Immature natural killer cell (primary cell): ENCODE data around the gene TRIM41. TPM values are rescaled to one million over a fixed set of nuclear protein-coding genes. Genes with fewer than 3 reads are reported as not detected.

Source experiments
- DNase-seq, 3 donors: peaks; one replicate each; pipeline ENCODE4 v3.0.0; 2022; ENCODE audit warnings: mixed read lengths in 1 of 3
- H3K27ac Mint-ChIP-seq, 6 donors: one replicate each; pipeline ENCODE4 v1.8.0; 2020; ENCODE audit warnings: mixed read lengths in 6 of 6, mild to moderate bottlenecking in 5 of 6, inconsistent platforms in 4 of 6, moderate library complexity in 3 of 6
- H3K27me3 Mint-ChIP-seq, 3 donors: one replicate each; pipeline ENCODE4 v1.8.0; 2020 to 2021; ENCODE audit warnings: low read depth in 3 of 3, mild to moderate bottlenecking in 3 of 3, mixed read lengths in 3 of 3, moderate library complexity in 3 of 3, inconsistent platforms in 1 of 3
- H3K36me3 Mint-ChIP-seq, 3 donors: one replicate each; pipeline ENCODE4 v1.8.0; 2020; ENCODE audit warnings: mixed read lengths in 3 of 3, inconsistent platforms in 2 of 3, mild to moderate bottlenecking in 2 of 3
- H3K4me1 Mint-ChIP-seq, 2 donors: one replicate each; pipeline ENCODE4 v1.8.0; 2020; ENCODE audit warnings: inconsistent platforms in 2 of 2, mild to moderate bottlenecking in 2 of 2, mixed read lengths in 2 of 2, moderate library complexity in 1 of 2
- H3K4me3 Mint-ChIP-seq, 5 donors: one replicate each; pipeline ENCODE4 v1.8.0; 2020; ENCODE audit warnings: mild to moderate bottlenecking in 5 of 5, mixed read lengths in 5 of 5, inconsistent platforms in 3 of 5, moderate library complexity in 3 of 5
- H3K9me3 Mint-ChIP-seq, 6 donors: one replicate each; pipeline ENCODE4 v1.8.0; 2020; ENCODE audit warnings: mild to moderate bottlenecking in 6 of 6, mixed read lengths in 6 of 6, inconsistent platforms in 4 of 6, moderate library complexity in 3 of 6
- polyA plus RNA-seq, 3 donors: library from polyadenylated mRNA; unstranded; fragments of 300-500 nt; fragmentation: Illumina TruSeq; gene quantifications; one replicate each; pipeline ENCODE4 v1.2.3, GENCODE V29; 2021

Gene TRIM41
- polyA plus RNA-seq, 3 donors from 2014 or later, result 0.80 to 2.3 (median 1.7) TPM

DNA sequence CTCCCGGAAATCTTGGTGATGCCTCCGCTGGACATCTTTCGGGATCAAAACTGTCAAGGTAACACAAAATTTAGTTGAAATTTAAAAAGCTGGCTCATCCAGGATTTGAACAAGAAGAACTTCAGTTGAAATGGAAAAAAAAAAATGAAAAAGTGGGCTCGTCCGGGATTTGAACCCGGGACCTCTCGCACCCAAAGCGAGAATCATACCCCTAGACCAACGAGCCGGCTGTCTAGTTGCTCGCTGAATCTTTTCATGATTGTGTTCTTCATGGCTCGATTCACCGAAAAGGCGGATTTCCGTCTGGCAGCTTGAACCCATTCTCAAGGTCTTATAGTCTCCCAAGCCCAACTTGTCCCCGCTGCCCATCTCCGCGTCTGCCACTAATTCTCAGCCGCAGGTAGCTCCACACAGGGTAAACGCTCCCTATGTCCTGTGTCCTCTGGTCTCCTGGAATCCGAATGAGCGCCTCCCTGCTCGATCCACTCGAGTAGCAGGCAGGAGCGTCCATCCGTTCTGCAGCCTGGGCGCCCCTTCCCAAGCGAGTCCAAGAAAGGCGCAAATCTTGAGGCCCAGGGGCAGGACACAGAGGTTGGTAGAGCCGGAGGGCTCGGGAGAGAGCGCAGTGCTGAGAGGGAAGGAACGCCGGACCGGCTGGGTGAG is 34.2 kb upstream of the TRIM41 start:
- Mint-ChIP-seq H3K27me3 (peaks cover 46 to 68% (median 61%) of the 10 kb centered on the region in 3 donors), H3K36me3 (peaks cover 0 to 3% (median 0%) of the 10 kb centered on the region in 3 donors), H3K4me3 (peak overlapping the region; percentile 93 to 100 (median 98)), H3K9me3 (peaks cover 0 to 8% (median 6%) of the 10 kb centered on the region in 6 donors), H3K4me1 (peaks cover 47 to 64% of the 10 kb centered on the region in 2 donors), H3K27ac (peak overlapping the region; percentile 87 to 98 (median 96))
- peak; percentile 85 to 88 (median 85) for DNase-seq

DNA sequence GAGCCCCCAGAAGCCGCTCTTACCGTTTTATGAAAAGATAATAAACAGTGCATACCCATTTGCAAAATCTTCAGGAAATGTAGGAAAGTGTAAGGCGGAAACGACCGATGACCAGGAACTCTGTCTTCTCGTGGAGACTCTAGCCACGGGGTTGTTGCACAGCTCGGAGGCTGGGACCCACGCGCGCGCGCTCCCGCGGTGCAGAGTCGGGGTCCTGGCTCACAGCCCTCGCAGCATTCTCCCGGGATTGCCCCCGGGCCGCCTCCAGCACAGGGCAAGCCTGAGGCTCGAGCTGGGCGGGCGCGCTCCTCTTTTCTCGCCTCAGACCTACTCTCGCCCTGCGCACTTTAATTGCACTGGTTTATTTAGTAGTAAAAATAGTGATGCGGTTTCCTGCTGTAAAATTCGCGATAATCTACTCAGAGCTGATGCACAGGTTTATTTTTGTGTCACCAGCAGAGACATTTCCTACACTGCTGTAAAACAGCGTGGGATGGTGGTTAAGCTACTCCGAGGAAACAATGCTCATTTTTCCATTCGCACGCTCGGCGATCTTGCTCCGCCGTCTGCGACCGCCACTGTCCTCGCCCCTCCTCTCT is 33.6 kb upstream of the TRIM41 start:
- H3K4me1 Mint-ChIP-seq, result peaks cover 43 to 58% of the 10 kb centered on the region in 2 donors

DNA sequence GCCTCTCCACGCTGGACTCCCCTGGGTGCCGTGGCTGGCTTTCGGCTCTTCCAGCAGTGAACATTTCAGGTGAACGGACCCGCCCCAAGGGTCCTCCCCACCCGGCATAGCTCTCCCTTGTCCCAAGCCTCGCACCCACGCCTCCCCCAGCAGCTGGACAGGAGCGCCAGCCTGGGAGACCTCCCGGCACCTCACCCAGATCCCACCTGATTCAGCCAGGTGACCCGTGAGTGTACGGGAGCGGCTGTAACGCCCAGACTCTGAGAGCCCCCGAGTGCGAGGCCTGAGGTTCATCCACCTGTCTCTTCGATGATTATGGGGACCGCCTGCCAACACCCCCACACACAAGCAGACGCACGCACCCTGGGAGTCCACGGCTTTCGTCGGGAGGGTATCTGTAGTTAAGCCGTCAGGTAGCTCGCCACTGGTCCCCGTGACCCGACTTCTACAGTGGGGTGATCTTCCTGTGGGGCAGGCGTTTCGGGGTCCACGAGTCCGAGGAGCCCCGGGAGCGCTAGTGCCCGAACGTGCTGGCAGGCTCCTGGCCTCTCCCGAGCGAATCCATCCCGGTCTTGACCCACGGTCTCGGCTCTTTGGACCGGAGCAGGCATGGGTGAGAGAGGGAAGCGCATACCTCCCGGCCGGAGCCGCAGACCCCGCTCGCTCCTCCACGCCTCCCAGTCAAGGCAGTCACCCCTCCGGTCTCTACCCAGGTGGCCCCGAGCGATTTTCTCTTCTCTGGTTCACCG is 32.9 kb upstream of the TRIM41 start:
- Mint-ChIP-seq H3K36me3 (peaks cover 0 to 3% (median 0%) of the 10 kb centered on the region in 3 donors), H3K4me1 (peaks cover 40 to 54% of the 10 kb centered on the region in 2 donors), H3K9me3 (peaks cover 0 to 8% (median 6%) of the 10 kb centered on the region in 6 donors), H3K4me3 (peak overlapping the region; percentile 93 to 100 (median 98)), H3K27ac (peak overlapping the region; percentile 75 to 98 (median 96)), H3K27me3 (peaks cover 46 to 64% (median 59%) of the 10 kb centered on the region in 3 donors)
- DNase-seq, result peak in 1 of 3 donors; percentile 26

More for the DNA sequence above, 33.6 kb upstream of the TRIM41 start:
- Mint-ChIP-seq H3K27ac (peak overlapping the region; percentile 87 to 98 (median 96)), H3K27me3 (peaks cover 46 to 66% (median 61%) of the 10 kb centered on the region in 3 donors), H3K9me3 (peaks cover 0 to 8% (median 6%) of the 10 kb centered on the region in 6 donors), H3K36me3 (peaks cover 0 to 3% (median 0%) of the 10 kb centered on the region in 3 donors), H3K4me3 (peak overlapping the region; percentile 93 to 100 (median 98))
- DNase-seq, result peak; percentile 55 to 75 (median 59)

DNA sequence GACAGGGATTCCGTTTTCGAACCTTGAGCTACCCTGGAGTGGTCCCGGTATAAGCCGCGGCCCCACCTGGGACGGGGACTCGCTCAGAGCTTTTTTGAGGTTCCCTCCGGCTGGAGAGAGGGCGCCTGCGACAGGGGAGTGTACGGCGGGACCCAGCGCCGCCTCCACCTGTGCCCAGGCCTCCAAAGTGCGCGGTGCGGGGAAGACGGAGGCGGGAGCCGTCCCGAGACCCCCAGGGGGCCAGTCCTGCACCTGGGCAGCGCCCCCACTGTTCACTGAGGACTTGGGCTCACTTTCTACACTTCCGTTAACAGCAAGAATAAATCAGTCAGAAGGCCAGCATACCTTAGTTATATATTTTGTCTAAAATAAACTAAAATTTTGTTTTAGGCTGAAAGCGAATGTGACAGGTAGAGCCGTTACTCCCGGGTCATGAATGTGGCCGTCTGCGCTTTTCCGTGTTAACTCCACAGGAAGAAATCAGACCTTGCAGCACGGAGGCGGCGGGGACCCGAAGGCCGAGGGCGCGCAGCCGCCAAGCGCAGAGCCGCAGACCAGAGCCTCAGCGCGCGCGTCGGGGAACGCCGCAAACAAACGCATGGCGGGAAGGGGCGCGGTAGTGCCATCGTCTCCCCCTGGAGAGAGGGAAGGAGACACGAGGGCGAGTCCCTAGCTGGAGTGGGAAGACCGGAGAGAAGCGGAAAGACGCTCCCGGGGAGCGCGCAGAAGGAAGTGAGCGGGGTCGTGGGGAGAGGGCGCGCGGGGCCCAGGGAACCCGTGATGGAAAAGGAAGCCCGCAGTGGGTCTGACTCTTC is 32.2 kb upstream of the TRIM41 start:
- peak overlapping the region; percentile 92 to 98 (median 94) for H3K27ac Mint-ChIP-seq
- peaks cover 0 to 3% (median 0%) of the 10 kb centered on the region in 3 donors for H3K36me3 Mint-ChIP-seq
- H3K4me3 Mint-ChIP-seq, result peak overlapping the region; percentile 93 to 100 (median 98)
- peaks cover 46 to 63% (median 59%) of the 10 kb centered on the region in 3 donors for H3K27me3 Mint-ChIP-seq
- peak; percentile 51 to 60 (median 55) for DNase-seq
- peaks cover 37 to 48% of the 10 kb centered on the region in 2 donors for H3K4me1 Mint-ChIP-seq
- H3K9me3 Mint-ChIP-seq, result peaks cover 0 to 8% (median 6%) of the 10 kb centered on the region in 6 donors

DNA sequence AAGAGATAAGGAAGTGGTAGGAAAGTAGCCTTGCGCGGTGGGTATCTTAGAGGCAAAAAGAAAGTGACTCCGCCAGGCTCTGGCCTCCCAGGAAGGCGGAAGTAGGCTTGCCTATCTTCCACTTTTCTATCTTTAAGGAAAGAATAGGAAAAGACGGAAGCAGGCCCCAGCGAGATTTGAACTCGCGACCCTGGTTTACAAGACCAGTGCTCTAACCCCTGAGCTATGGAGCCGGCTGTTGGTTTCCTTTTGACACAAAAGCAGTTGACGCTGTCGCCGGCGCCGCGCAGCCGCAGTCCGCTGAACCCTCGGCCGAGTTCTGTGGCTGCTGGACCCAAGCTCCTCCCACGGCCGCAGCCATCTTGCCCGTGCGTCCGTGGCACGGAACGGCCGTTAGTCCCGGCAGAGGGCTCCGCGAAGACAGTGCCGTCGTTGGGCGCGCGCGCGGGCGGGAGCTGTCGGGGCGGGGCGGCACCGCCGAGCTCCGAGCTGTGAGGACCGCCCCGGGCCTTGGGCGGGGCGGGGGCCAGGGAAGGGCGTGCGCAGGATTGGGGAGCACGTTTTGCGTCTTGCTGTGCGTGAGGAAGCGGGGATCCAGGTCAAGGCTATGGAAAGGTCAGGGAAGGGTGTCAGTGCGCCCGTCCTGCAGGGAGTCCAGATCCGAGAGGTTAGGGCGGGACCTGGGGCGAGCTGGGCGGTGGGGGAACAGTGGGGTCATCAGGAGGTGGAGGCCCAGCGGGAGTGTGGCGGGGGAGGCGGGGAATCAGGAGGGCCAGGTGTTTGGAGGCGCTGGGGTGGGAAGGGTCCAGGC is 31.4 kb upstream of the TRIM41 start:
- peaks cover 46 to 61% (median 59%) of the 10 kb centered on the region in 3 donors for H3K27me3 Mint-ChIP-seq
- peak; percentile 97 to 98 (median 98) for DNase-seq

DNA sequence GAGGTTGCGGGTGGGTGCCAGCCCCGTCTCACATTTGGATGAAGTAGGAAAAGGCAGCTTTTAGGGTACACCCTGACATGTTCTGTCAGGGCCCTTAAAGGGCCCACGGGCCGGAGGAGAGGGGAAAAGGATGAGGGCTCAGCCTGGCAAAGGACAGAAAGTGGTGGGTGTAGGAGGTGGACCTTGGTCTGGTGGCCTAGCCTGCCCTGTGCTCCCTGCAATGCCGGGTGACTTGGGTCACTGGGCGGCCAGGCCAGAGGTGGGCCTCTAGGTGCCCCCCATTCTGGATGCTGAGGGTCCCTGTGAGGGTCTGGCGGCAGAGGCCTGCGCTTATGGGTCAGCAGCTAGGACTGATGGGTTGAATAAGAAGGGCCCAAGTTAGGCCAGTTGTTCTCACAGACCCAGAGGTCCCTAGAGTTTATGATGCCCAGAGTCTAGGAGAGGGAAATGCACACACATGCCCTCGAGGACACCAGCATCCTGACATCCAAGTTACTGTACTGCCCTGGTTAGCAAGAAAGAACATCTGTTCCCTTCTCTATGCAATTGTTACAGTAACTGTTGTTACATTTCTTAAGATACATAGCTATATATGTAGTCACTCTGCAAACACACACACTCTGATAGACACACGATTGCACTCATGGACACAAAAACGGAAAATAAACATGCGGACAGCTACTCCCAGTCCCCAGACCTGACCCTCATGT is 30.6 kb upstream of the TRIM41 start:
- peaks cover 0 to 3% (median 0%) of the 10 kb centered on the region in 3 donors for H3K36me3 Mint-ChIP-seq
- no peak for DNase-seq
- peaks cover 0 to 8% (median 6%) of the 10 kb centered on the region in 6 donors for H3K9me3 Mint-ChIP-seq
- peaks cover 35 to 41% of the 10 kb centered on the region in 2 donors for H3K4me1 Mint-ChIP-seq
- H3K4me3 Mint-ChIP-seq, result peak overlapping the region; percentile 93 to 100 (median 98)
- peaks cover 44 to 56% (median 54%) of the 10 kb centered on the region in 3 donors for H3K27me3 Mint-ChIP-seq
- peak overlapping the region; percentile 78 to 98 (median 94) for H3K27ac Mint-ChIP-seq

More for the DNA sequence above, 31.4 kb upstream of the TRIM41 start:
- Mint-ChIP-seq H3K4me3 (peak overlapping the region; percentile 93 to 100 (median 98)), H3K36me3 (peaks cover 0 to 3% (median 0%) of the 10 kb centered on the region in 3 donors), H3K27ac (peak overlapping the region; percentile 92 to 98 (median 94)), H3K4me1 (peaks cover 36 to 41% of the 10 kb centered on the region in 2 donors), H3K9me3 (peaks cover 0 to 8% (median 6%) of the 10 kb centered on the region in 6 donors)

DNA sequence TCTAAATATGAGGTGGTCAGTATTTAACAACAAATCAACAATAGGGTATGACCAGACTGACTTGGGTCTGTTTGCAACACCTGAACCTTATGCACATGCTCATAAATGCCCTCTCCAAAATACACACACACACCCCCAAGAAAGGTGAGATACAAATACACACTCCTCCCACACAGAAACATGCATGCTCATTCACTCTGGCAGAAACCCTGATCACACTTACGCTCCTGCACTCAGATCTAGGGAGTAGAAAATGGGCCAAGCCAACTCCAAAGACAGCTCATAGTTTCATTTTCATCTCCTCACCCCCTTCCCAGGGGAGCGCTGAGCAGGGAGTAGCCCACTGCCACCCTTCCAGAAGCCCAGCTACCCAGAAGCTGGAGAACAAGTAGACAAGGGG is 29.4 kb upstream of the TRIM41 start:
- peak overlapping the region in 2 of 6 donors; percentile 36 to 76 for H3K27ac Mint-ChIP-seq
- H3K4me1 Mint-ChIP-seq, result peaks cover 24 to 30% of the 10 kb centered on the region in 2 donors
- peaks cover 35 to 44% (median 44%) of the 10 kb centered on the region in 3 donors for H3K27me3 Mint-ChIP-seq
- peaks cover 0 to 3% (median 0%) of the 10 kb centered on the region in 3 donors for H3K36me3 Mint-ChIP-seq
- peaks cover 0 to 6% (median 3%) of the 10 kb centered on the region in 6 donors for H3K9me3 Mint-ChIP-seq
- DNase-seq, result no peak
- peak overlapping the region in 2 of 5 donors; percentile 77 to 98 for H3K4me3 Mint-ChIP-seq

DNA sequence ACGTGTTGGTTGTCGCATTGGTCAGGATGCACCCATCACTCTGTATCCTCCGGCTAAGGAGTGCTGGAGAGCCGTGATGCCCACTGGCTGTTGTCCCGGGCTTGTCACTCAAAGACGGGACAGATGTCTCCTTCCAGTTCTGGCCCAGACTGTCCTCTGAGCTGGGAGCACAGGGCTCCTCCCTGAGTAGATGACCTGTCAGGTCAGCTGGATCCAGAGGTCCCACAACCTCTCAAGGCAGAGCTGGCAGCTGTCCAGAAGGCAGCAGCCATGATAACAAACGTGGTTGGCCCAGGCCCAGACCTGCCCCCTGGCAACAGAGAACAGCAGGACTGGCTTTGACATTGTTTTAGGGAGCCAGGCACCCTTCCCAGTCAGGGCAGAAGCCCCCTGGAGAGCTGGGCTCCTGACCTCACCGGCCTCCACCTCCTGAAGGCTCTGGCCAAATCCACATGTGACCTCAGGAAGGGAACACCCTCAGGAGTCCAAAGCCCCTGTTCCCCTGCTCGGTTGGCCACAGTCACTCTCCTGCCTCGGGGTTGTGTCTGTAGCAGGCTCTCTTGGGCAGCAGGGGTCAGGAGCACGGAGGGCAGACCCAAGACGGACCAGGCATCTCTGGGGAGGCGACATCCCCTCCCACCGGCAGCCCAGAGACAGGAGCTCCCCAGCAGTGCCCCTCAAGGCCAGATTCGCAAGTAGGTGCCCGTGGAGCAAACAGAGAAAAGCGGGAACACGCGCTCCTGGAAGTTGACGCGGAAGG is 28.4 kb upstream of the TRIM41 start:
- Mint-ChIP-seq H3K9me3 (peaks cover 0 to 5% (median under 1%) of the 10 kb centered on the region in 6 donors), H3K27me3 (peaks cover 25 to 34% (median 34%) of the 10 kb centered on the region in 3 donors), H3K36me3 (peaks cover 0 to 3% (median 0%) of the 10 kb centered on the region in 3 donors), H3K4me3 (peak overlapping the region in 1 of 5 donors; percentile 26), H3K4me1 (peaks cover 20 to 24% of the 10 kb centered on the region in 2 donors), H3K27ac (no peak overlapping the region)
- DNase-seq, result no peak

DNA sequence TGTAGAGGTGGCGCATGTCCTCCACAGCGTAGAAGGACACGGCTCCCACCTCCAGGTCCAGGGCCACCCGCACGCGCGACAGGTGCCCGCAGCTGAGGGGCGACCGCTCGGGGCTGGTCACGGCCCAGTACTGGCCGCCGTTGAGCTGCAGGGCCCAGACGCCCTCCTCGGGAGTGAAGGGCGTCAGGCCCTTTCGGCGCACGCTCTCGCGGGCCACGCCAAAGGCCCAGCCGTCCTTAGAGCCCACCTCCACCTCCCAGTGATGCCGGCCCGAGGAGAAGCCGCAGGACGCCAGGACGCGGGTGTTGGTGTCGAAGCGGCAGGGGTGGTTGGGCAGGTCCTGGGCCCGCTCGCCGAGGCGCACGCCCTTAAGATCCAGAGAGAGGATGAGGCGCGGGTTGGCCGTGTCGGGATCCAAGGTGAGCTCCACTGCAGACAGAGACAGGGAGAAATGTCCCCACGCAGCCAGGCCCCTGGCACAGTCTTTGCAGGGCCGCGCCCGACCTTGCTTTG is 27.8 kb upstream of the TRIM41 start:
- Mint-ChIP-seq H3K27ac (no peak overlapping the region), H3K36me3 (peaks cover 0 to 3% (median 0%) of the 10 kb centered on the region in 3 donors), H3K27me3 (peaks cover 19 to 30% (median 28%) of the 10 kb centered on the region in 3 donors), H3K4me3 (no peak overlapping the region), H3K4me1 (peaks cover 14 to 22% of the 10 kb centered on the region in 2 donors), H3K9me3 (peaks cover 0 to 5% (median under 1%) of the 10 kb centered on the region in 6 donors)
- DNase-seq, result no peak

DNA sequence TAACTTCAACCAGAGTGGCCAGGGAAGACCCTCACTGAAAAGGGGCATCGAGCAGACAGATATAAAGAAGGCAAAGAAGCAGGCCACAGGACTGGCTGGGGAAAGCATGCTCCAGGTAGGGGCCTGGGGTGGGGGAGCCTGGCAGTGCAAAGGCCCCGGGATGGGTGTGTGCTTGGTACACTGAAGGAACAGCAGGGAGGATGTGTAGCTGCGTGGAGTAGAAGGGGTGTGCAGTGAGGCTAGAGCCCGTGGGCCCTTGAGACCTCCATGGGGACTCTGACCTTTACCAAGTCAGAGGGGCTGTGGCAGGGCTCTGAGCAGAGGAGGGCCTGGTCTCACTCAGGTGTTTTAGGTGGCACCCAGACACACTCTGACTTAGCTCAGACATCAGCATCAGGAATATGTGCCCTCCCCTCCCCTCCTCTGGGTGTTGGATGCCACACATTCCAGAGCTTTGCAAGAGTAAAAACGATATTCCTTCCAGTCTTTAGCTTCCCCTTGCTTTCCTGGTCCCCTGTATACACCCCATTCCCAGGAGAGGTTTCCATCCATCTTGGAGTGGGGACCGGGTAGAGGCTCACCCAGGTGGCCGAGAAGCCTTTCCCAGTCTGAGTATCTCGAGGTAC is 25.6 kb upstream of the TRIM41 start:
- no peak for DNase-seq
- Mint-ChIP-seq H3K36me3 (no peaks in the 10 kb centered on the region), H3K27ac (no peak overlapping the region), H3K4me3 (no peak overlapping the region), H3K4me1 (peaks cover 5 to 7% of the 10 kb centered on the region in 2 donors), H3K9me3 (no peaks in the 10 kb centered on the region), H3K27me3 (peaks cover 2 to 15% (median 8%) of the 10 kb centered on the region in 3 donors)
